Activated naive CD4-positive, alpha-beta T cell treated with anti-CD3 and anti-CD28 coated beads, Interleukin-2, amount 50 U/mL, for 24 hours (primary cell): ENCODE measurements around the gene PLCG1.

Experiments
- H3K27ac Mint-ChIP-seq: one replicate; pipeline ENCODE4 v1.8.0; 2021; ENCODE audit warnings: mild to moderate bottlenecking, mixed read lengths
- H3K27me3 Mint-ChIP-seq: one replicate; pipeline ENCODE4 v1.8.0; 2021; ENCODE audit warnings: mixed read lengths
- H3K36me3 Mint-ChIP-seq: one replicate; pipeline ENCODE4 v1.8.0; 2021; ENCODE audit warnings: mixed read lengths
- H3K4me1 Mint-ChIP-seq: one replicate; pipeline ENCODE4 v1.8.0; 2021; ENCODE audit warnings: mixed read lengths
- H3K4me3 Mint-ChIP-seq: one replicate; pipeline ENCODE4 v1.8.0; 2021; ENCODE audit warnings: mild to moderate bottlenecking, mixed read lengths
- H3K9me3 Mint-ChIP-seq: one replicate; pipeline ENCODE4 v1.8.0; 2021; ENCODE audit warnings: mixed read lengths

The PLCG1 gene

DNA sequence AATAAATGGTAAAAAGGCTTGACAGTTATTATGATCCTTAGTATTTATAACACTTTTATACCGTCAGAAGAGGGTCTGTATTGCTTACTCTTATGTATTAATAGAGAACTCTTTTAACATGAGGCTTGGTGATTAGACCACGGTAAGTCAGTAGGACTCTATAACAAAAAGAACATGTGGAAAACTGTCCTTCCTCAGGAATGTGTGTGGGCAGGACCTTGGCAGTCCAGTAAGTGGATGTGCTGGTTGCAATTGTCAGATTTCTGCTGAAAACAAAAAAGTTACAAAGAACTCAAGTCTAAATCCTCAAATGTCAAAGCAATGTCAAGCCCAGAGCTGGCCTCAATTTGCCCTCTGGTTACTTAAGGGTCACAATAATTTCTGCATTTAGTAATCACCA, 81.1 kb downstream of the PLCG1 start:
- H3K27ac Mint-ChIP-seq: no peak overlapping the region

GRCh38 chr20:41219824-41220223, 82.5 kb downstream of the PLCG1 start:
- H3K9me3 Mint-ChIP-seq: no peaks in the 10 kb centered on the region
- no peak overlapping the region for H3K27ac Mint-ChIP-seq
- H3K27me3 Mint-ChIP-seq: no peaks in the 10 kb centered on the region
- H3K36me3 Mint-ChIP-seq: no peaks in the 10 kb centered on the region
- no peak overlapping the region for H3K4me3 Mint-ChIP-seq
- no peaks in the 10 kb centered on the region for H3K4me1 Mint-ChIP-seq

More for the DNA sequence above, 81.1 kb downstream of the PLCG1 start:
- H3K27me3 Mint-ChIP-seq: no peaks in the 10 kb centered on the region
- no peaks in the 10 kb centered on the region for H3K9me3 Mint-ChIP-seq
- H3K36me3 Mint-ChIP-seq: no peaks in the 10 kb centered on the region
- H3K4me1 Mint-ChIP-seq: no peaks in the 10 kb centered on the region
- H3K4me3 Mint-ChIP-seq: no peak overlapping the region

DNA sequence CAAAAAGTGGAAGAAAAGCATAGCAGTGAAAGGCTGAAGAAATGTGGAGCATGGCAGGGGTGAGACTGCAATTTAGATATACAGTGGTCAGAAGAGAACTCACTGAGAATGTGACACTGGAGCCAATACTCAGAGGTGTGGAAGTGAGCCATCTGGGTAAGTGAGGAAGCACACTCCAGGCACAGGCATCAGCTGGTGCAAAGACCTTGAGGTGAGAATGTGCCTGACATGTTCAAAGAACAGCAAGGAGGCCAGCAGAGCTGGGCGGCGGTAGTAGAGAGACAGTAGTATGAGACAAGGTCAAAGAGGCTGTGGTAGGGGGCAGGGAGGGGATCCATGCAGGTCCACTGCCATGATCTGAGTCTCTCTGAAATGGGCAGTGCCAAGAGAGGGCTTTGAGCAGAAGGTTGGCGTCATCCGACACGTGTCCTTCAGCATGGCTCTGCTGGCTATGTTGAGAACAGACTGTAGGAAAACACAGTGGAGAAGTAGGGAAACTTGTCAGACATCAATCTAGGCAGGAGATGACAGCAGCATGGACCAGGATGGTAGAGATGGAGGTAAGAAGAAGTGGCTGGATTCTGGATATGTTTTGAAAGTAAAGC, 84.4 kb downstream of the PLCG1 start:
- Mint-ChIP-seq H3K4me1 (no peaks in the 10 kb centered on the region), H3K27ac (no peak overlapping the region), H3K36me3 (no peaks in the 10 kb centered on the region), H3K9me3 (no peaks in the 10 kb centered on the region), H3K4me3 (no peak overlapping the region), H3K27me3 (no peaks in the 10 kb centered on the region)

DNA sequence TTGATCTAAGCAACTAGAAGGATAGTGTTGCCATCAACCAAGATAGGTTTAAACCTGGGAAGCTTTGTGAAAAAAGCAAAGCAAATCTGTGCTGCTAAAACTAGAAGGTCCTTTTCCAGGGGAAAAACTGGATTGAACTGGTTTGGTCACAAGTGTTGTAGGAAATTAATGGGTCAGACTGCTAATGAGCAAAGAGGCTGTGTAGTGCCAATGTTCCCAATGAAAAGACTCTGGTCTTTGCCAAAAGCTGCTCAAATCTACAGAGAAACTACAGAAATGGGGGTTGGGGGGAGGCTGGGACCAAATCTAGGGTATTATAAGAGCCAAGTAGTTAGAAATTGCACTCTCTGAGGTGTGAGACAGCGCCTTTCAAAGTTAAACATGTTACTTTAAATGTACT, 85.0 kb downstream of the PLCG1 start:
- H3K36me3 Mint-ChIP-seq: no peaks in the 10 kb centered on the region

GRCh38 chr20:41222703-41223102, 85.4 kb downstream of the PLCG1 start:
- no peaks in the 10 kb centered on the region for H3K36me3 Mint-ChIP-seq
- H3K4me1 Mint-ChIP-seq: no peaks in the 10 kb centered on the region
- H3K27ac Mint-ChIP-seq: no peak overlapping the region
- H3K27me3 Mint-ChIP-seq: no peaks in the 10 kb centered on the region
- no peak overlapping the region for H3K4me3 Mint-ChIP-seq
- no peaks in the 10 kb centered on the region for H3K9me3 Mint-ChIP-seq

More for the DNA sequence above, 85.0 kb downstream of the PLCG1 start:
- Mint-ChIP-seq H3K4me1 (no peaks in the 10 kb centered on the region), H3K27me3 (no peaks in the 10 kb centered on the region), H3K27ac (no peak overlapping the region), H3K9me3 (no peaks in the 10 kb centered on the region), H3K4me3 (no peak overlapping the region)

GRCh38 chr20:41223112-41223511, 85.8 kb downstream of the PLCG1 start:
- Mint-ChIP-seq H3K27ac (no peak overlapping the region), H3K27me3 (no peaks in the 10 kb centered on the region), H3K4me1 (no peaks in the 10 kb centered on the region), H3K4me3 (no peak overlapping the region), H3K9me3 (no peaks in the 10 kb centered on the region), H3K36me3 (no peaks in the 10 kb centered on the region)

GRCh38 chr20:41224281-41224680, 86.9 kb downstream of the PLCG1 start:
- no peak overlapping the region for H3K4me3 Mint-ChIP-seq
- H3K27me3 Mint-ChIP-seq: no peaks in the 10 kb centered on the region
- no peaks in the 10 kb centered on the region for H3K9me3 Mint-ChIP-seq
- H3K27ac Mint-ChIP-seq: no peak overlapping the region
- no peaks in the 10 kb centered on the region for H3K36me3 Mint-ChIP-seq
- no peaks in the 10 kb centered on the region for H3K4me1 Mint-ChIP-seq

DNA sequence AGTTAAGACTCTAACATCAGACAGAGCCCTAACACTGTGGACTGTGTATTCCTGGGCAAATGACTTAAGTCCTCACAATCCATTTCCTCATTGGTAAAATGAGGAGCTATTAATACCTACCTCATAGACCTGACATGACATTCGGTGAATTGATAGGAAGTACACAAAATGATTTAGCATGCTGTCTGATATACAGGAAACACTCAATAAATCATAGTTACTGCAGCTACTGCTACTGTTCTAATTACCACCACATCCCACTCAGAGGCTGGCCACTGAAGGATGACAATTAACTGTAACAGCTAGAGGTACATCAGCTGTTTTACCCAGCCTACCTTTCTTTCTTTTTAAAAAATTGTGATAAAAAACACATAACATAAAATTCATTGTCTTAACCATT, 87.7 kb downstream of the PLCG1 start:
- no peak overlapping the region for H3K27ac Mint-ChIP-seq
- no peaks in the 10 kb centered on the region for H3K27me3 Mint-ChIP-seq
- no peaks in the 10 kb centered on the region for H3K4me1 Mint-ChIP-seq
- H3K9me3 Mint-ChIP-seq: no peaks in the 10 kb centered on the region
- H3K36me3 Mint-ChIP-seq: no peaks in the 10 kb centered on the region
- H3K4me3 Mint-ChIP-seq: no peak overlapping the region

- Mint-ChIP-seq H3K9me3 (no peaks in the 10 kb centered on the region), H3K27ac (no peak overlapping the region), H3K27me3 (no peaks in the 10 kb centered on the region), H3K4me1 (peaks cover 5% of the 10 kb centered on the region), H3K36me3 (no peaks in the 10 kb centered on the region), H3K4me3 (no peak overlapping the region)
Measured at GRCh38 chr20:41226426-41226825, 89.1 kb downstream of the PLCG1 start.
